BLaER1 (cell line): Measurements from ENCODE around the gene KCNJ3.

ENCODE experiments used
- H3K27ac ChIP-seq: shearing (Covaris generic); formaldehyde crosslinking; 2 replicates; pipeline ENCODE4 v1.8.1; 2022
- H3K27me3 ChIP-seq: shearing (Covaris generic); formaldehyde crosslinking; 2 replicates; pipeline ENCODE4 v1.8.1; 2022
- H3K36me3 ChIP-seq: shearing (Covaris generic); formaldehyde crosslinking; 2 replicates; pipeline ENCODE4 v1.8.1; 2022
- H3K4me1 ChIP-seq: shearing (Covaris generic); formaldehyde crosslinking; 2 replicates; pipeline ENCODE4 v1.8.1; 2022
- H3K4me2 ChIP-seq: shearing (Covaris generic); formaldehyde crosslinking; 2 replicates; pipeline ENCODE4 v1.8.1; 2022
- H3K4me3 ChIP-seq: shearing (Covaris generic); formaldehyde crosslinking; 2 replicates; pipeline ENCODE4 v1.8.1; 2022
- H3K9ac ChIP-seq: shearing (Covaris generic); formaldehyde crosslinking; 2 replicates; pipeline ENCODE4 v1.8.1; 2022
- H3K9me3 ChIP-seq: shearing (Covaris generic); formaldehyde crosslinking; 2 replicates; pipeline ENCODE4 v1.8.1; 2022
- H4K20me1 ChIP-seq: shearing (Covaris generic); formaldehyde crosslinking; 2 replicates; pipeline ENCODE4 v1.8.1; 2022
- Cebpa-rat ChIP-seq: shearing (Covaris generic); IDR thresholded peaks from 2 replicates; pipeline ENCODE4 v1.8.1; 2022

Gene KCNJ3

GRCh38 chr2:154882725-154883124 lies 184.2 kb downstream of the KCNJ3 start:
- Histone ChIP-seq H4K20me1 (no peaks in the 10 kb centered on the region), H3K9ac (no peak overlapping the region), H3K9me3 (peaks cover 5% of the 10 kb centered on the region; the same call in 1 of the 2 replicates), H3K27me3 (no peaks in the 10 kb centered on the region), H3K27ac (no peak overlapping the region), H3K4me2 (no peak overlapping the region), H3K4me1 (no peaks in the 10 kb centered on the region), H3K4me3 (no peak overlapping the region), H3K36me3 (no peaks in the 10 kb centered on the region)
- TF ChIP-seq Cebpa-rat, result no peak

DNA sequence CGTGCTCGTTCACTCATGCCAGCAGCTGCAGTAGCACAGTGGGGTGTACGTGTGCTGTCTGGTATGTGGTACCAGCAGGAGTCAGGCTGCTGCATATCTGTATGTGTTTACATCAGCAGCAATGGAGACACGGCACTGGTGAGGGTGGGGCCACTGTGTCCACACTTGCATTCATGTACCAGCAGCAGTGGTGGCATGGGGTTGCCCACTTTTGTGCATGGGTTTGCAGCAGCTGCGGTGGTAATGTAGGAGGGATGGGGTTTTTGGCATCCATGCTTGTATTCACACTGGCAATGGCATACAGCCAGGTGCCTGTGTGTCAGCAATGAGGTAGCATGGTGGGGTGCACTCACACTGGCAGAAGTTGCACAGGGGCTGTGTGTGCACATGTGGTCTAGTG lies 187.8 kb downstream of the KCNJ3 start:
- TF ChIP-seq Cebpa-rat, result no peak
- H4K20me1 ChIP-seq, result no peaks in the 10 kb centered on the region
- no peak overlapping the region for H3K9ac ChIP-seq
- no peaks in the 10 kb centered on the region for H3K27me3 ChIP-seq
- no peak overlapping the region for H3K4me2 ChIP-seq
- H3K4me3 ChIP-seq, result no peak overlapping the region
- no peaks in the 10 kb centered on the region for H3K36me3 ChIP-seq
- no peak overlapping the region for H3K27ac ChIP-seq
- H3K9me3 ChIP-seq, result peaks cover 5% of the 10 kb centered on the region; the same call in 1 of the 2 replicates
- H3K4me1 ChIP-seq, result no peaks in the 10 kb centered on the region

GRCh38 chr2:154898269-154898668 lies 199.8 kb downstream of the KCNJ3 start:
- Histone ChIP-seq H4K20me1 (no peaks in the 10 kb centered on the region), H3K27me3 (no peaks in the 10 kb centered on the region), H3K27ac (no peak overlapping the region), H3K9me3 (no peaks in the 10 kb centered on the region), H3K9ac (no peak overlapping the region), H3K4me1 (no peaks in the 10 kb centered on the region), H3K4me2 (no peak overlapping the region), H3K36me3 (no peaks in the 10 kb centered on the region), H3K4me3 (no peak overlapping the region)
- TF ChIP-seq Cebpa-rat, result no peak

DNA sequence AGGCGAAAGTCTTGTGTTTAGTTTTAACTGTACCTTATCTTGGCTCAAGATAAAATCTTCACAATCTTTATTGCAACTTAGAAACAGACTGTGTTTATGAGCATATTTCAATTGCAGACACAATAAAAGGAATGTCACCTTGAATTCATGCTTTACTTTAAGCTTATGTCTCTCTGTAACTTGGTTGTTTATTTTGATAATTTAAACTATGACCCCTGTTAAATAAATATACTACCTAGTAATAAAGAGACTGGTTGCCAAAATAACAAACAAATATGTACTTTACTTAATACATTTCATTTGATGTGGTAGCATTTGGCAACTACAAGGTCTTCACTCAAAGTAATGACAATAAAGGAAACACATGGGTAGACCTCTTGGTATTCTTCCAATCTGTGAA lies 202.6 kb downstream of the KCNJ3 start:
- Histone ChIP-seq H3K36me3 (no peaks in the 10 kb centered on the region), H3K9me3 (no peaks in the 10 kb centered on the region), H3K4me1 (no peaks in the 10 kb centered on the region), H3K4me3 (no peak overlapping the region), H3K9ac (no peak overlapping the region), H3K4me2 (no peak overlapping the region), H4K20me1 (no peaks in the 10 kb centered on the region), H3K27ac (no peak overlapping the region), H3K27me3 (no peaks in the 10 kb centered on the region)
- no peak for TF ChIP-seq Cebpa-rat
